Bronchial epithelial cell (primary cell): Measurements from ENCODE around the gene EIF5A. TPM values are rescaled to one million over a fixed set of nuclear protein-coding genes. Genes with fewer than 3 reads are reported as not detected.
A peak's percentile ranks its signal among the peaks of the same experiment; 100 is the strongest.

Source experiments
- DNase-seq: peaks from one replicate; pipeline ENCODE4 v3.0.0-alpha.2; 2010; ENCODE audit warnings: low read depth
- FAIRE-seq: peaks from 2 replicates; lab custom pipeline; 2011; peaks lifted over from hg19 to GRCh38; lab: Jason Lieb, UNC
- H3K27me3 ChIP-seq: 2 replicates; pipeline ENCODE4 v1.5.1; 2011; ENCODE audit warnings: low read length; ENCODE audit not compliant: control insufficient read depth, insufficient read depth
- H3K36me3 ChIP-seq: 2 replicates; pipeline ENCODE4 v1.5.1; 2011; ENCODE audit warnings: low read length; ENCODE audit not compliant: control insufficient read depth, insufficient read depth
- H3K4me3 ChIP-seq: 2 replicates; pipeline ENCODE4 v1.5.1; 2011; ENCODE audit warnings: mild to moderate bottlenecking, low read depth, low read length, control low read depth
- CTCF ChIP-seq: IDR thresholded peaks from 2 replicates; pipeline ENCODE4 v1.5.1; 2011; ENCODE audit warnings: mild to moderate bottlenecking, moderate library complexity, low read length, control low read depth, inconsistent platforms; ENCODE audit not compliant: insufficient read depth, severe bottlenecking
- total RNA-seq: library from RNA; depleted of rRNA; stranded (reverse); fragments of >200 nt; gene quantifications from 2 replicates; pipeline ENCODE4 v1.2.1, GENCODE V29; 2014

The EIF5A gene
- total RNA-seq, 1 donor from 2014 or later, result 653 TPM

GRCh38 chr17:7313890-7314718, 6.7 kb downstream of the EIF5A start:
- TF ChIP-seq CTCF, result no peak
- Histone ChIP-seq H3K36me3 (peaks cover 25% of the 10 kb centered on the region), H3K27me3 (no peaks in the 10 kb centered on the region), H3K4me3 (peak overlapping the region; percentile 62)
- FAIRE-seq (peak; percentile 18), DNase-seq (no peak)

- no peaks in the 10 kb centered on the region for H3K27me3 ChIP-seq
- no peak for TF ChIP-seq CTCF
- DNase-seq (peak; percentile 68), FAIRE-seq (no peak)
- peaks cover 20% of the 10 kb centered on the region for H3K36me3 ChIP-seq
- peak within 1 kb of the TSS; percentile 62 for H3K4me3 ChIP-seq
These were observed 7.5 kb downstream of the EIF5A start, which contains the start of gene GPS2 for GRCh38 chr17:7314719-7315569. Gene GPS2, minus strand, starts transcription at chr17:7315360. Its CDS starts 308 bp downstream, at chr17:7315052.

GRCh38 chr17:7315570-7316235, 8.3 kb downstream of the EIF5A start:
- Histone ChIP-seq H3K36me3 (peaks cover 15% of the 10 kb centered on the region), H3K4me3 (peak overlapping the region; percentile 62), H3K27me3 (no peaks in the 10 kb centered on the region)
- no peak for FAIRE-seq
- no peak for TF ChIP-seq CTCF
- no peak for DNase-seq

- no peak for TF ChIP-seq CTCF
- DNase-seq, result no peak
- H3K4me3 ChIP-seq, result no peak overlapping the region
- peak; percentile 18 for FAIRE-seq
- H3K27me3 ChIP-seq, result no peaks in the 10 kb centered on the region
- peaks cover 23% of the 10 kb centered on the region for H3K36me3 ChIP-seq
These were observed 9.9 kb downstream of the EIF5A start for GRCh38 chr17:7317161-7317803.

- Histone ChIP-seq H3K36me3 (peaks cover 27% of the 10 kb centered on the region), H3K4me3 (no peak overlapping the region), H3K27me3 (no peaks in the 10 kb centered on the region)
- no peak for FAIRE-seq
- no peak for TF ChIP-seq CTCF
- no peak for DNase-seq
These were observed 10.9 kb downstream of the EIF5A start for GRCh38 chr17:7318121-7318860.
